Endodermal cell (in vitro differentiated cells): ENCODE data around the gene PDLIM4. TPM values are rescaled to one million over a fixed set of nuclear protein-coding genes. Genes with fewer than 3 reads are reported as not detected.

Experiments
- DNase-seq: peaks from one replicate; pipeline ENCODE4 v3.0.0-alpha.2; 2017
- H3K27ac ChIP-seq: 2 replicates; pipeline ENCODE4 v1.5.1; 2013; ENCODE audit warnings: mild to moderate bottlenecking, low read depth, low read length, moderate library complexity
- H3K27me3 ChIP-seq: 2 replicates; pipeline ENCODE4 v1.6.1; 2013; ENCODE audit warnings: mild to moderate bottlenecking, low read length, moderate library complexity; ENCODE audit not compliant: insufficient read depth, control insufficient read depth, poor library complexity, severe bottlenecking
- H3K36me3 ChIP-seq: 2 replicates; pipeline ENCODE4 v1.7.0; 2013; ENCODE audit warnings: mild to moderate bottlenecking, low read length, moderate library complexity; ENCODE audit not compliant: control insufficient read depth, insufficient read depth
- H3K4me1 ChIP-seq: one replicate; pipeline ENCODE4 v1.7.0; 2013; ENCODE audit warnings: low read length; ENCODE audit not compliant: control insufficient read depth, insufficient read depth
- H3K4me3 ChIP-seq: 2 replicates; pipeline ENCODE4 v1.5.1; 2013; ENCODE audit warnings: mild to moderate bottlenecking, low read length, moderate library complexity
- H3K9ac ChIP-seq: 2 replicates; pipeline ENCODE4 v1.6.1; 2013; ENCODE audit warnings: mild to moderate bottlenecking, low read length, moderate library complexity; ENCODE audit not compliant: poor library complexity, severe bottlenecking; ENCODE audit errors: extremely low read depth
- H3K9me3 ChIP-seq: 2 replicates; pipeline ENCODE4 v1.6.1; 2013; ENCODE audit warnings: mild to moderate bottlenecking, low read length, moderate library complexity; ENCODE audit not compliant: control insufficient read depth
- H3K27ac Mint-ChIP-seq: 2 replicates; pipeline ENCODE4 v1.8.0; 2020; ENCODE audit warnings: mixed read lengths
- H3K27me3 Mint-ChIP-seq: 2 replicates; pipeline ENCODE4 v1.8.0; 2021; ENCODE audit warnings: mild to moderate bottlenecking, mixed read lengths; ENCODE audit not compliant: insufficient read depth
- H3K36me3 Mint-ChIP-seq: 2 replicates; pipeline ENCODE4 v1.8.0; 2020; ENCODE audit warnings: low read depth, mixed read lengths
- H3K4me1 Mint-ChIP-seq: 2 replicates; pipeline ENCODE4 v1.8.0; 2020; ENCODE audit warnings: mixed read lengths
- H3K4me3 Mint-ChIP-seq: 2 replicates; pipeline ENCODE4 v1.8.0; 2020; ENCODE audit warnings: mild to moderate bottlenecking, moderate library complexity, mixed read lengths
- H3K9me3 Mint-ChIP-seq: 2 replicates; pipeline ENCODE4 v1.8.0; 2020; ENCODE audit warnings: mild to moderate bottlenecking, mixed read lengths
- WGBS, 2 experiments: methylation state at CpG; one replicate each; pipeline versions ENCODE4 v1.1.5 to v1.1.7; 2013; ENCODE audit warnings: missing lambda C conversion rate in 2 of 2, mixed read lengths in 1 of 2; ENCODE audit not compliant: insufficient coverage in 1 of 2, insufficient read length in 1 of 2; 5-methylcytosine and 5-hydroxymethylcytosine counted together
- total RNA-seq, 2 donors: library from RNA; stranded (reverse); fragmentation: NEBNext Ultra II Directional in 1 of 2; extraction: Animal tissue kit (Norgen Biotek cat#: 25700) in 1 of 2; gene quantifications; 2 replicates in 1 of 2; 3 replicates in 1 of 2; pipeline ENCODE4 v1.2.1, GENCODE V29; 2021
- TF ChIP-seq, protein P1 (sequence below): fragments of 200-600 bp; sonication (generic); conservative IDR thresholded peaks from 2 replicates; pipeline ENCODE4 v1.5.0; 2021; ENCODE audit warnings: antibody characterized with exemption, mild to moderate bottlenecking

Gene PDLIM4
- total RNA-seq, 2 donors from 2014 or later: 9.0 to 11.2 TPM

DNA sequence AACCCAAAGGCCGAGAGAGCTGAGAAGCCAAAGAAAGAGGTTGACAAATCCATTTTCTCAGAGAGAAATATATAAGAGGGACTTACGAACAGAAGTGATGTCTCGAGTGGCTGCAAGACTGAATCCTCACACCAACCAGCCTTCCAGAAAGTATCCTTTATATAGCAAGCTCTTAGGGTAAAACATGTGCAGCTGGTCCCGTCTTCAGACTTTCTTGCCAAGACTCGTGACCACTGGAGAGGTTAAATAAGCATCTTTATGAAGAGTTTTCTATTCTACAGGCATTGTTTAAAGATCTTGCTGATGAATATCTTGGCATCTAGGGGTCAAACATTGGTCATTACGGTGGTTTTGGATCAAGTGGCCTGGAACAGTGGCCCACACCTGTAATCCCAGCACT is 19.8 kb downstream of the PDLIM4 start:
- Mint-ChIP-seq H3K27ac (no peak overlapping the region), H3K4me3 (no peak overlapping the region), H3K36me3 (no peaks in the 10 kb centered on the region)

DNA sequence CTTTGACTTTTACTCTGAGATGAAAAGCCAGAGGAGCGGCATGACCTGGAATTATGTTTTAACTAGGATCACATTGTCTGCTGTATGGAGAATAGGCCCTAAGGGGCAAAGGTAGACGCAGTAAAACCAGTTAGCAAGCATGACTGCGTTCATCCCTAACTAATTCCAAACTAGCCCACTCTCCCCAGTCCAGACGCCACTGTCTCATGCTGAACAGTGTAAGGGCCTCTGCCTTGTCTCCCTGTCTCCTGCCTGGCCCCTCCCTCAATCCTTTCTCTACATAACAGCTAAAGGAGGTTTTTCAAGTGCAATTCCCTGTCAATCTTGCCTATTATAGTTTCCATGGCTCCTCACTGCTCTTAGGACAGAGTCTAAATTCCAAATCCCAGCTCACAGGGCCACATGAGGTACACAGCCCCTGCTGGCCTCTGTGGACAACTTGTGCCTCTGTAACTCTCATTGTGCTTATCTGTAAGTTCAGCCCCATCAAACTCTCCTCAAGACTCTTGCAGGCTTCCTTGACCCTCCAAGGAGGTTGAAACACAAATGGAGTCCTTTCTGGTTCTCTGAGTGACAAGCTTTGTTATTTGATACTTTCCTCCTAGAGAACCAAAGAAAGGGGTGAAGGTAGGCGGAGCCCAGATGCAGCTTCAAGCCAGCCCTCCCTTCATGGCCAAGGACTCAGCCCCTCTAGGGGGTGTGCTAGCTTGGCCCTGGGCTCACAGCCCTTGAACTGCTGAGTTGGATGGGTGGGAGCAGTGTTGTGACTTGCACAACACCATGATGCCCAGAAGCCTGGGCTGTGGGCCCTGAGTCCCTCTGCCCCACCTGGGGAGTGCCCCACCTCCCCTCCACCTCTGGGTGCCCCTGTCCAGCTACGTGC is 20.7 kb downstream of the PDLIM4 start:
- peaks cover 4% of the 10 kb centered on the region for H3K4me1 Mint-ChIP-seq
- Histone ChIP-seq H3K27ac (peak overlapping the region; percentile 71), H3K27me3 (peaks cover 17% of the 10 kb centered on the region), H3K36me3 (no peaks in the 10 kb centered on the region), H3K9me3 (no peaks in the 10 kb centered on the region), H3K4me3 (no peak overlapping the region), H3K4me1 (no peaks in the 10 kb centered on the region), H3K9ac (no peak overlapping the region)
- no peaks in the 10 kb centered on the region for H3K9me3 Mint-ChIP-seq
- no peak overlapping the region for H3K27ac Mint-ChIP-seq
- 89 to 90% methylated on average over 6 of the region's 6 CpGs for WGBS, 2 experiments
- no peaks in the 10 kb centered on the region for H3K36me3 Mint-ChIP-seq
- H3K4me3 Mint-ChIP-seq: no peak overlapping the region
- TF ChIP-seq, protein P1, sequence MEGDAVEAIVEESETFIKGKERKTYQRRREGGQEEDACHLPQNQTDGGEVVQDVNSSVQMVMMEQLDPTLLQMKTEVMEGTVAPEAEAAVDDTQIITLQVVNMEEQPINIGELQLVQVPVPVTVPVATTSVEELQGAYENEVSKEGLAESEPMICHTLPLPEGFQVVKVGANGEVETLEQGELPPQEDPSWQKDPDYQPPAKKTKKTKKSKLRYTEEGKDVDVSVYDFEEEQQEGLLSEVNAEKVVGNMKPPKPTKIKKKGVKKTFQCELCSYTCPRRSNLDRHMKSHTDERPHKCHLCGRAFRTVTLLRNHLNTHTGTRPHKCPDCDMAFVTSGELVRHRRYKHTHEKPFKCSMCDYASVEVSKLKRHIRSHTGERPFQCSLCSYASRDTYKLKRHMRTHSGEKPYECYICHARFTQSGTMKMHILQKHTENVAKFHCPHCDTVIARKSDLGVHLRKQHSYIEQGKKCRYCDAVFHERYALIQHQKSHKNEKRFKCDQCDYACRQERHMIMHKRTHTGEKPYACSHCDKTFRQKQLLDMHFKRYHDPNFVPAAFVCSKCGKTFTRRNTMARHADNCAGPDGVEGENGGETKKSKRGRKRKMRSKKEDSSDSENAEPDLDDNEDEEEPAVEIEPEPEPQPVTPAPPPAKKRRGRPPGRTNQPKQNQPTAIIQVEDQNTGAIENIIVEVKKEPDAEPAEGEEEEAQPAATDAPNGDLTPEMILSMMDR: peak; percentile 17
- peak; percentile 75 for DNase-seq
- H3K27me3 Mint-ChIP-seq: peaks cover 9% of the 10 kb centered on the region

More for the DNA sequence above, 19.8 kb downstream of the PDLIM4 start:
- Histone ChIP-seq H3K9me3 (no peaks in the 10 kb centered on the region), H3K9ac (no peak overlapping the region), H3K36me3 (no peaks in the 10 kb centered on the region), H3K4me1 (no peaks in the 10 kb centered on the region), H3K27ac (no peak overlapping the region), H3K4me3 (no peak overlapping the region), H3K27me3 (peaks cover 17% of the 10 kb centered on the region)
- Mint-ChIP-seq H3K4me1 (peaks cover 4% of the 10 kb centered on the region), H3K27me3 (peaks cover 9% of the 10 kb centered on the region), H3K9me3 (no peaks in the 10 kb centered on the region)
- 88 to 100% methylated on average over 6 of the region's 6 CpGs for WGBS, 2 experiments
- DNase-seq: no peak
- TF ChIP-seq, protein P1: no peak

DNA sequence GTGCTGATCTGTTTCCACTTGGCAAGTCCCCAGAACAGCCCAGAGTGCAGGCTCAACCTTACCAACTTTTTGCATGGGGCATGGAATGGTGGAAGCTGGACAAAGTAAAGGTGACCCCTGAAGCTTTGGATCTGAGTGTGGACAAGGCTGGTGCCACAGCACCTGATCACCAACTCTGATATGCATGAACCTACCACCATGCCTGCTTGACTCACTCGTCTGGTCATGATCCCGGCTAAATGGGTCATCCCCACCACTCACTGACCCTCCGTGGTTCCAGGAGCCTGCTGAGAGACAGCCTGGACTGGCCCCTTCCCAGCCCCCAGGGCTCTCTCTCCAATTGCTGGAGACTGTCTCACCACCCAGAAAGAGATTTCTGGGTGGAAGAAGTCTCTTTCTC is 22.3 kb downstream of the PDLIM4 start:
- 90 to 93% methylated on average over 2 to 3 of the region's 3 CpGs for WGBS, 2 experiments
- Histone ChIP-seq H3K27ac (no peak overlapping the region), H3K9ac (no peak overlapping the region), H3K4me3 (no peak overlapping the region), H3K36me3 (no peaks in the 10 kb centered on the region), H3K9me3 (no peaks in the 10 kb centered on the region), H3K27me3 (peaks cover 17% of the 10 kb centered on the region), H3K4me1 (no peaks in the 10 kb centered on the region)
- Mint-ChIP-seq H3K27ac (no peak overlapping the region), H3K9me3 (no peaks in the 10 kb centered on the region), H3K4me3 (no peak overlapping the region), H3K36me3 (no peaks in the 10 kb centered on the region), H3K27me3 (peaks cover 9% of the 10 kb centered on the region), H3K4me1 (peaks cover 4% of the 10 kb centered on the region)
- TF ChIP-seq, protein P1: no peak
- DNase-seq: no peak
